Superior temporal gyrus (tissue), 1 donor: ENCODE data around the gene PRKCA.
"Not testable (repeated sequence)": the region's sequence is repeated elsewhere in the genome, so short reads cannot be mapped to it uniquely, and the experiment has no call there.

Source experiments
- DNase-seq: peaks from one replicate; pipeline ENCODE4 v3.0.0-alpha.2; 2016; ENCODE audit errors: extremely low spot score

The PRKCA gene

DNA sequence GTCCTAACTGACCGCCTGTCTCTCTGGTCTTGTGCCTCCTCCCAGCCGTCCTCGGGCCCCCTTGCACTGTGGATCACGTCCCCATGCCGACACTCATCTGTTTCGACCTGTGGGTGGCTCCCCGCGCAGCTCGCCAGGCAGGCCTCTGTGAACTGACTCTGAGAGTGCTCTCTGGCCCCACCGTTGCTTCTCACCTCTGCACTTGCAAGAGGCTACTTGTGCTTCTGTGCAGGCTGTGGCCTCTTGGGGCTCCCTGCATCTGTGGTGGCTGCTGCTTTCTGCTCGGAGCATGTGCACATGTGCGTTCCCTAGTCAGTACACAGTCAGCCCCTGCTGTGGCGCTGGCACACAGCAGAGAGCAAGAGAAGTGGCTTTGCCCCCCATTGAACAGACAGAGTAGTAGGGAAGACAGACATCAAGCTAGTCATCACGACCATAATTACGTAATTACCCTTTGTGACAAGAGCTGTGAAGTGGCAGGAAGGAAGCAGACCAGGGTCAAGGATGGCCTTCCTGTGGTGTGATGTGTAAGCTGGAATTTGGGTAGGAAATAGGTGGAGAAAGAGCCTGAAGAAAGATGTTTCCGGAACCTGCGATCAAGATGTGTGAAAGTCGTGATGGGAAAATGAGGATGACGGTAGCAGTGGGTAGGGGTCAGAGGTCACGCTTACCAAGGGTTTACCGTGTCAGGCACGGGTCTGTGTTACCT lies 276.5 kb downstream of the PRKCA start:
- no peak for DNase-seq

DNA sequence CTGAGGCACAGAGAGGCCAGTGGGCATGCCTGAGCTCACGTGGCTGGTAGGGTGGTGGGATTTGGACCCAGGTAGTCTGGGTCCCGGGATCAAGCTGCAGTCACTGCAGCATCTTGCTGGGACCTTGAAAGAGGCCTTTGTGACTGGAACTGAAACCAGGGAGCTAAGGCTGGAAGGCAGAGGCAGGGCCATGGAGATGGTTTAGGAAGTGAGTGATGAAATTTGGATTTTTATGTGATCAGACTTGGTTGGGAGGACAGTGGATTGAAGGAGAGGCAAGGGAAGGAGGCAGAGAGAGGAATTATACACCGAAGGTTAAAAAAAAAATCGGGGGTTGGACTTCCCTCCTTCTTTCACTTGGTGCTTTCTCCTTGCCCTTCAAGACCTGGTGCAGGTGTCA lies 277.1 kb downstream of the PRKCA start:
- no peak for DNase-seq

DNA sequence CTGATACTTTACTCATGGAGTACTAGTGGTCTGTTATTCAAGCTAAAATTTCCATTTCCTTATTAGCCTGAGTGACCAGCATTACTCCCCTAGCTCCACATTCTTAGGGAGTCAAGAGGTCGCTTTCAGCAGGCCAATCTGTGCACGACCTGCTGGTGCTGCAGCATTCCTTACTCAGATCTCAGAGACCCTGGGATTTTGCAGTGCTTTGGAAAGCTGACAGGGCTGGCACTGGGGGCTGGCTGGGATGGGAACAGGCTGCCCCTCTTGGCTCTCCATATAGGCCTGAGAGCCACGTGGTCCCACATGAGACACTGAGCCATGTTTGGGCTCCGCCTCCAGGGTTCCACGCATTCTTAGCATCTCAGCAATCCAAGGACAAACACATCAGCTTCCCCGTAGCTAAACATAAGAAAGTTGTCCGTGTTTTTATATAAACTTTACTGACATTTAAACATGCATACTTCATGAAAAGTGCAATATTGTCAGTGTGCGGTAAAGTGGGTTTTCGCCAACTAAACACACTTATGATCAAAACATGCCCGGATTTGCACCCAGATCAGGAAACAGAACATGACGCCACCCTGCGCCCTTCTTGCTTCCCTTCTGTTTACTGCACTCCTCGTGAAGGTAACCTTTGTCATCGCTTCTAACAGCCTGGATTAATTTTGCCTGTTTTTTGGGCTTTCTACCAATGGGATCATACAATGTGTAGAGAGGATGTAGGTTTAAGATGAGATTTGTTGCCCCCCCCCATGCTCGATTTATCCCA lies 278.0 kb downstream of the PRKCA start:
- DNase-seq = no peak

DNA sequence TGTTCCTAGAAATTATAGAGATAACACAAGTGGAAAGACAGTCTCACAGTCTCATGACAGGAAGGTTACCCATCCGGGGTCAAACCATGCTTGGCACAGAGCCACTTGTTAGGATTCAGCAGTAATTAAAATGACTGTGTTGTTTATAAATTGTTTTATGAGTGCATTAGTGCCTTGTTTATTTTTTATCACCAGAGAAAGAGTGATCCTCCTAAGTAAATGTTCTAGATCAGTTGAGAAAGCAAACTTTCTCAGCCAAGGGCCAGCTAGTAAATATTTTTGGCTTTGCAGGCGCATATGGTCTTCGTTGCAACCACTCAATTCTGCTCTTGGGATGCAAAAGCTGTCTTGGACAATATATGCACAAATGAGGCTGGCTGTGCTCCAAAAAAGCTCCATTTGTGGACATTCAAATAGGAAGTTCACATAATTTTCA lies 278.6 kb downstream of the PRKCA start:
- no peak for DNase-seq

DNA sequence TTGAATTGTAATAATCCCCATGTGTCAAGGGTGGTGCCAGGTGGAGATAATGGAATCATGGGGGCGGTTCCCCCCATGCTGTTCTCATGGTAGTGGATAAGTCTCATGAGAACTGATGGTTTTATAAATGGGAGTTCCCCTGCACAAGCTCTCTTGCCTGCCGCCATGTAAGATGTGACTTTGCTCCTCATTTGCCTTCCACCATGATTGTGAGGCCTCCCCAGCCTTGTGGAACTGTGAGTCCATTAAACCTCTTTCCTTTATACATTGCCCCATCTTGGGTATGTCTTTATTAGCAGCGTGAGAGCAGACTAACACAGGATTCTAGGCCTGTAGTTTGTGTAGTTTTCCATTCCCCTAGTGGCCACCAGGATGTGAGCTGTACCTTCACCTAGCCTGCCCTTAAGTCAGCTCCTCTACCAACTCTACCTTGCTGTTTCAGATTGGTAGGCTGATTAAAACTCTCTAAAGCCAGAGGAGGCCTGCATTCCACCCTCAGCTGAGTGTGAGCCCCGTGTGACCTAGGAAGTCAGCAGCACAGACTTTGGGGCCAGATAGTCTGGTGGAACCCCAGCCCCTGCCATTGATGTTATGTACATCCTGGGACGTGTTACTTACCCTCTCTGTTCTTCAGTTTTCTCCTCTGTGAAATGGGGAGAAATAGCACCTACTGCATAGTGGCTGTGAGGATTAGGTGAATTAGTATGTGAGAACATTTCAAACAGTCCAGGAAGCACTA lies 280.1 kb downstream of the PRKCA start:
- no peak for DNase-seq

GRCh38 chr17:66583112-66583748 lies 280.8 kb downstream of the PRKCA start:
- no peak for DNase-seq

DNA sequence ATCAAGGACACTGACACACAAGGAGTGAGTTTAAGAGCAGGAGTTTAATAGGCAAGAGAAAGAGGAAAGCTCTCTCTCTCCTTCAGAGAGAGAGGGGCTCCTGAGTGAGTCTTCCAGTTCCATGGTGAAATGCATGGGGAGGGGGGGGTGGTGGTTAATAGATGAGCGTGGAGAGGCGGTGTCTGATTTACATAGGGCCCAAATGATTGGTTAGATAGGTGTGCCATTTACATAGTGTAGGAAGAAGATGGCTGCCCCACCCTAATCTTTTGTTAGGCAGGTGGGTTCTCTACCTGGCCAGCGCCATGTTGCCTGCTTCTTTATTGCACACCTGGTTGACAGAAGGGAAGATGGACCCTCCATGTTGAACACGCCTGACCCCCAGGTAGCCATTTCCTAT lies 282.5 kb downstream of the PRKCA start:
- no peak for DNase-seq

DNA sequence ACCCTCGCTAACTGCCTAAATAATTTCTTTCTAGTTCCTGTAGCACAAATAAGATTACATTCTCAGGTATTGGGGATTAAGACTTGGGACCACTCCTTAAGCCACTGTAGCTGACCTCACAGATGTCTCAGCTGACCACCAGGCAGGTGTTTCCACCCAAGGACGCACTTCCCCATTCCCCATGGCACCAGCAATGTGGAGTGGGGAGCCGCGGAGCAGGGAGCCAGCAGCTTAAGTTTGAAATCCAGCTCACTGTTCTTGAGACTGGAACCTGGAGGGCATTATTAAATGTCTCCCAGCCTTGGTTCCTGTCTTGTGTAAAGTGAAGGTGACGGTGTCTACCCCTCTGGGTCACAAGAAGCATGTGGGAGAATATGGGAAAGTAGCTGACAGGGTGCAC lies 283.1 kb downstream of the PRKCA start:
- DNase-seq = no peak

- DNase-seq = no peak
Observed at GRCh38 chr17:66589892-66590291, 287.5 kb downstream of the PRKCA start.

GRCh38 chr17:66593116-66593515 lies 290.7 kb downstream of the PRKCA start:
- DNase-seq = no peak

- no peak for DNase-seq
Observed at GRCh38 chr17:66595893-66596292, 293.5 kb downstream of the PRKCA start.

GRCh38 chr17:66602659-66603384 lies 300.4 kb downstream of the PRKCA start:
- peak; percentile 49 for DNase-seq

DNA sequence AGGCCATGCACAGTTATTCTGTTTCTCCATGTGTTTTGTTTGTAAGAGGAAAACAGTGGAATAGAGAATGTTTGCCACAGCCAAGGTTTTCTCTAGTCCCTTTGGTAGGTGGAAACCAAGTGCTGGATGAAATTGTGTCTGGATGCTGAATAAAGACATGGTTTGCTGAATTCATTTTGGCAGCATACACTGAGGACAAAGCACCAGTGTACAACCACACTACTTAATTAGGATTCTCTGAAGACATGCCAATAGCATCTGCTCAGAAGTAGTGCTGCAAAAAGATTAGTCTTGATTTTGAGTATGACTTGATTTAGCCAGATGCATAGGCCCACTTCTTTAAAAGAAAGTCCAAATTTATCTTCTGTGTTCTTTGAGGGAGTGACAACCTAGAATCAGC lies 302.0 kb downstream of the PRKCA start:
- peak; percentile 82 for DNase-seq

DNA sequence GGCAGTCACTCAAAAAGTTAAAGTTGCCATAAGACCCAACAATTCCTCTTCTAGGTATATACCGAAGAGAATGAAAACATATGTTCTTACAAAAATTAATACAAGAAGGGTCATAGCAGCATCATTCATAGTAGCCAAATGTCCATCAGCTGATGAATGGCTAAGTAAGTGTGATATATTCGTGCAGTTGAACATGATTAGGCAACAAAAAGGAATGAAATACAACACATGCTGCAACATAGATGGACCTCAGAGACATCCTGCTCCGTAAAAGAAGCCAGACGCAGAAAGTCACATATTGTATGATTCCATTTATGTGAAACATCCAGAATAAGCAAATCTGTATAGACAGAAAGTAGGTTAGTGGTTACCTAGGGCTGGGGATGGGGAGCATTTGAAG lies 303.1 kb downstream of the PRKCA start:
- no peak for DNase-seq

- DNase-seq = no peak
Observed at GRCh38 chr17:66610361-66611133, 308.1 kb downstream of the PRKCA start.

DNA sequence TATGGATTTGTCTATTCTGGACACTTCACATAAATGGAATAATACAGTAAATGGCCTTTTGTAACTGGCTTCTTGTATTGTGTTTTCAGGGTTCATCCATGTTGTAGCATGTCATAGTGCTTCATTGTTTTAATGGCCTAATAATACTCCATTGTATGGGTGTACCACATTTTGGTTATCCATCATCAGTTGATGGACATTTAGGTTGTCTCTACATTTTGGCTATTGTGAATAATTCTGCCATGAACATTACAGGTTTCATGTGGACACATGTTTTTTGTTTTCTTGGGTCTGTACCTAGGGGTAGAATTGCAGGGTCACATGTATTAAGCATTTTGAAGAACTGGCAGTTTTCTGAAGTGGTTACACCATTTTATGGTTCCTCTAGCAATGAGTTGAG lies 309.0 kb downstream of the PRKCA start:
- no peak for DNase-seq

GRCh38 chr17:66612993-66613392 lies 310.6 kb downstream of the PRKCA start:
- DNase-seq = no peak

- DNase-seq = no peak
Observed at GRCh38 chr17:66614469-66614868, 312.1 kb downstream of the PRKCA start.

- DNase-seq = no peak
Observed at GRCh38 chr17:66619206-66619605, 316.8 kb downstream of the PRKCA start.

DNA sequence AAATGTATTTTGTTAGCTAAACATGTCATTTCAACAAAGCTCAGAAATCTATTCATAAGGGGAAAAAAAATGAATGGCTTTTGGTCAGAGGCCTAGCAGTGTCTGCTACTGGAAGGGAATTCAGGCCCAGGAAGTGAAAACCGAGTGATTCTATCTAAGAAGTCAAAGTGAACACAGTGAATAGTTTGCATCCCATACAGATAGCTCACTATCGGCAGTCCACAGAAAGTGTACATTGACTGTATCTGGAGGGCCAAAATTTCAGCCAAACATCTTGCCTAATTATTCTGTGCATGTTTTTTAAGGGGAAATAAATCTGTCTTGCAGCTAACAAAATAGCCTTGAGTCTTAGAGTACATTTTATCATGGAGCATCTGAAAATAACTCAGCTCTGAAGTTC lies 318.1 kb downstream of the PRKCA start:
- no peak for DNase-seq

- DNase-seq = not testable (repeated sequence)
Observed at GRCh38 chr17:66624630-66625029, 322.2 kb downstream of the PRKCA start.
